IMR-90 (cell line): Measurements from ENCODE around the gene TBATA. TPM values are rescaled to one million over a fixed set of nuclear protein-coding genes. Genes with fewer than 3 reads are reported as not detected.

Experiments used
- ATAC-seq: fragments of 200-7000 bp; cut with Tn5 transposase; 2 replicates; pipeline ENCODE4 v1.9.1; 2020; ENCODE audit warnings: low read depth, mild to moderate bottlenecking, moderate library complexity
- BruUV-seq: library from RNA; stranded (reverse); fragments of 400-500 nt; replicated peaks from 2 replicates; lab custom pipeline; 2021; lab: Mats Ljungman, UMichigan
- CTCF ChIA-PET: fragments of 300-600 bp; formaldehyde crosslinking; extraction: SDS; loops from one replicate; lab custom pipeline; 2021; ENCODE audit warnings: antibody characterized with exemption; lab: Yijun Ruan, JAX
- POLR2A ChIA-PET: fragments of 300-600 bp; sonication (Branson Sonifier 250); formaldehyde crosslinking; loops from one replicate; lab custom pipeline; 2022; ENCODE audit warnings: antibody characterized with exemption; ENCODE audit not compliant: unreplicated experiment; lab: Charles Lee
- DNase-seq: peaks from one replicate; pipeline ENCODE4 v3.0.0; 2013
- H2AFZ ChIP-seq: replicated peaks from 2 replicates; pipeline ENCODE3; 2013; ENCODE audit warnings: low read length, mild to moderate bottlenecking; ENCODE audit not compliant: poor library complexity
- H2AK5ac ChIP-seq: 2 replicates; pipeline ENCODE4 v1.6.1; 2013; ENCODE audit warnings: low read depth, low read length, inconsistent platforms
- H2AK9ac ChIP-seq: replicated peaks from 2 replicates; pipeline ENCODE3; 2013; ENCODE audit warnings: mild to moderate bottlenecking, low read depth, low read length, moderate library complexity; ENCODE audit not compliant: poor library complexity
- H2BK120ac ChIP-seq: 2 replicates; pipeline ENCODE4 v1.6.1; 2013; ENCODE audit warnings: low read depth, low read length, inconsistent platforms
- H2BK15ac ChIP-seq: 3 replicates; pipeline ENCODE4 v1.6.1; 2013; ENCODE audit warnings: low read depth, low read length, inconsistent platforms
- H2BK20ac ChIP-seq: 2 replicates; pipeline ENCODE4 v1.6.1; 2013; ENCODE audit warnings: low read depth, mild to moderate bottlenecking, inconsistent platforms, low read length, moderate library complexity
- H2BK5ac ChIP-seq: 2 replicates; pipeline ENCODE4 v1.6.1; 2013; ENCODE audit warnings: mild to moderate bottlenecking, low read depth, low read length, inconsistent platforms; ENCODE audit not compliant: poor library complexity, severe bottlenecking
- H3K14ac ChIP-seq: replicated peaks from 2 replicates; pipeline ENCODE4 v1.6.1; 2013; ENCODE audit warnings: low read depth, low read length, inconsistent platforms
- H3K18ac ChIP-seq: 2 replicates; pipeline ENCODE4 v1.6.1; 2013; ENCODE audit warnings: low read depth, low read length, control low read depth
- H3K23ac ChIP-seq: 2 replicates; pipeline ENCODE4 v1.6.1; 2013; ENCODE audit warnings: low read depth, low read length, inconsistent platforms
- H3K27ac ChIP-seq: 2 replicates; pipeline ENCODE4 v1.5.1; 2013; ENCODE audit warnings: mild to moderate bottlenecking, control low read depth, low read length; ENCODE audit not compliant: insufficient read depth
- H3K27me3 ChIP-seq: 2 replicates; pipeline ENCODE4 v1.6.1; 2013; ENCODE audit warnings: low read length; ENCODE audit not compliant: control insufficient read depth, insufficient read depth
- H3K36me3 ChIP-seq: 2 replicates; pipeline ENCODE4 v1.6.1; 2013; ENCODE audit warnings: low read length, mixed read lengths; ENCODE audit not compliant: control insufficient read depth, insufficient read depth
- H3K4ac ChIP-seq: 2 replicates; pipeline ENCODE4 v1.6.1; 2013; ENCODE audit warnings: low read depth, low read length, inconsistent platforms
- H3K4me1 ChIP-seq: 2 replicates; pipeline ENCODE4 v1.6.1; 2013; ENCODE audit warnings: low read length, mixed read lengths; ENCODE audit not compliant: control insufficient read depth, insufficient read depth
- H3K4me2 ChIP-seq: 2 replicates; pipeline ENCODE4 v1.6.1; 2013; ENCODE audit warnings: low read depth, mild to moderate bottlenecking, control low read depth, low read length, moderate library complexity
- H3K4me3 ChIP-seq: 2 replicates; pipeline ENCODE4 v1.5.1; 2013; ENCODE audit warnings: low read depth, mild to moderate bottlenecking, control low read depth, low read length, moderate library complexity; ENCODE audit not compliant: insufficient read depth
- H3K56ac ChIP-seq: 2 replicates; pipeline ENCODE4 v1.6.1; 2013; ENCODE audit warnings: low read length, inconsistent platforms; ENCODE audit not compliant: insufficient read depth; ENCODE audit errors: extremely low read depth
- H3K79me1 ChIP-seq, 2 experiments: 2 replicates each; pipeline ENCODE4 v1.6.1; 2013; ENCODE audit warnings: low read length in 2 of 2, inconsistent platforms in 1 of 2, low read depth in 1 of 2
- H3K9ac ChIP-seq: 2 replicates; pipeline ENCODE4 v1.6.1; 2013; ENCODE audit warnings: low read depth, low read length, control low read depth
- H3K9me1 ChIP-seq: 2 replicates; pipeline ENCODE4 v1.6.1; 2013; ENCODE audit warnings: low read length, inconsistent platforms; ENCODE audit not compliant: insufficient read depth
- H3K9me3 ChIP-seq: 2 replicates; pipeline ENCODE4 v1.6.1; 2013; ENCODE audit warnings: low read length; ENCODE audit not compliant: control insufficient read depth, insufficient read depth
- H4K20me1 ChIP-seq: 2 replicates; pipeline ENCODE4 v1.6.1; 2013; ENCODE audit warnings: low read length, inconsistent platforms; ENCODE audit not compliant: insufficient read depth
- H4K5ac ChIP-seq: 2 replicates; pipeline ENCODE4 v1.6.1; 2013; ENCODE audit warnings: mild to moderate bottlenecking, low read depth, low read length, control low read depth
- H4K8ac ChIP-seq, 2 experiments: 2 replicates each; pipeline ENCODE4 v1.6.1; 2013; ENCODE audit warnings: low read depth in 2 of 2, low read length in 2 of 2, control low read depth in 1 of 2, inconsistent platforms in 1 of 2
- H4K91ac ChIP-seq: 2 replicates; pipeline ENCODE4 v1.6.1; 2013; ENCODE audit warnings: low read depth, low read length, inconsistent platforms; ENCODE audit not compliant: insufficient read depth
- BHLHE40 ChIP-seq: fragments of 150-350 bp; IDR thresholded peaks from 2 replicates; pipeline ENCODE4 v1.6.1; 2016; ENCODE audit warnings: mild to moderate bottlenecking, low read depth, low read length
- CEBPB ChIP-seq: IDR thresholded peaks from 2 replicates; pipeline ENCODE4 v1.6.1; 2012; ENCODE audit warnings: low read depth, low read length, improper control_type of control experiment
- CHD1 ChIP-seq: IDR thresholded peaks from 2 replicates; pipeline ENCODE4 v1.6.1; 2012; ENCODE audit warnings: low read depth, low read length, improper control_type of control experiment
- CTCF ChIP-seq: conservative IDR thresholded peaks from 2 replicates; pipeline ENCODE4 v1.5.1; 2012; ENCODE audit warnings: mild to moderate bottlenecking, low read depth, low read length, improper control_type of control experiment
- ELK1 ChIP-seq: fragments of 150-350 bp; IDR thresholded peaks from 2 replicates; pipeline ENCODE4 v1.6.1; 2016; ENCODE audit warnings: low read depth, mild to moderate bottlenecking, low read length, moderate library complexity, borderline replicate concordance
- FOS ChIP-seq: fragments of 150-350 bp; IDR thresholded peaks from 2 replicates; pipeline ENCODE4 v1.6.1; 2016; ENCODE audit warnings: low read depth, low read length
- MAFK ChIP-seq: IDR thresholded peaks from 2 replicates; pipeline ENCODE4 v1.6.1; 2012; ENCODE audit warnings: low read depth, low read length, improper control_type of control experiment
- MAZ ChIP-seq: IDR thresholded peaks from 2 replicates; pipeline ENCODE4 v1.6.1; 2012; ENCODE audit warnings: low read depth, mild to moderate bottlenecking, low read length, improper control_type of control experiment, moderate library complexity, borderline replicate concordance
- NFE2L2 ChIP-seq: fragments of 150-350 bp; IDR thresholded peaks from 2 replicates; pipeline ENCODE4 v1.6.1; 2016; ENCODE audit warnings: low read depth, mild to moderate bottlenecking, low read length
- RAD21 ChIP-seq: IDR thresholded peaks from 2 replicates; pipeline ENCODE4 v1.6.1; 2012; ENCODE audit warnings: low read length, improper control_type of control experiment
- RCOR1 ChIP-seq: IDR thresholded peaks from 2 replicates; pipeline ENCODE4 v1.6.1; 2012; ENCODE audit warnings: mild to moderate bottlenecking, low read length, improper control_type of control experiment; ENCODE audit not compliant: insufficient replicate concordance
- RFX5 ChIP-seq: IDR thresholded peaks from 2 replicates; pipeline ENCODE4 v1.8.0; 2012; ENCODE audit warnings: low read depth, mild to moderate bottlenecking, low read length, moderate library complexity
- SMC3 ChIP-seq: fragments of 150-350 bp; IDR thresholded peaks from 2 replicates; pipeline ENCODE4 v1.6.1; 2016; ENCODE audit warnings: low read depth, mild to moderate bottlenecking, antibody characterized with exemption, low read length, moderate library complexity
- USF2 ChIP-seq: fragments of 150-350 bp; IDR thresholded peaks from 2 replicates; pipeline ENCODE4 v1.6.1; 2017; ENCODE audit warnings: mild to moderate bottlenecking, antibody characterized with exemption, low read length, low read depth
- WGBS, 2 experiments: methylation state at CpG; one replicate each; pipeline versions ENCODE4 v1.1.5 to v1.1.7; 2013; ENCODE audit warnings: missing lambda C conversion rate in 2 of 2; ENCODE audit not compliant: insufficient read length in 1 of 2; ENCODE audit errors: extremely low coverage in 2 of 2; 5-methylcytosine and 5-hydroxymethylcytosine counted together
- dilution Hi-C: fragments of 300-500 bp; cut with HindIII; formaldehyde crosslinking; loops from one replicate; pipeline ENCODE4 v1.14.3; 2018; ENCODE audit warnings: low sequenced_read_pairs; ENCODE audit not compliant: unreplicated experiment
- in situ Hi-C: fragments of 300-500 bp; cut with MboI; formaldehyde crosslinking; loops from 3 replicates; pipeline ENCODE4 v1.14.3; 2019; ENCODE audit warnings: low sequenced_read_pairs, inconsistent platforms, mixed read lengths
- intact Hi-C: fragments of 100-400 bp; cut with micrococcal nuclease; formaldehyde crosslinking; loops from 2 replicates; pipeline ENCODE4 v1.10.0; 2022
- polyA plus RNA-seq, 3 experiments: library from polyadenylated mRNA; depleted of rRNA; stranded (reverse); fragments of >200 nt; gene quantifications; 2 replicates each; pipeline ENCODE4 v1.2.3, GENCODE V29; 2012; ENCODE audit warnings: low replicate concordance in 1 of 3
- total RNA-seq: library from RNA; depleted of rRNA; stranded (reverse); fragments of >200 nt; gene quantifications from 2 replicates; pipeline ENCODE4 v1.2.3, GENCODE V29; 2012

The TBATA gene
- total and polyA plus RNA-seq, 2 of the 4 experiments (the other 2 are of a cell fraction): not detected

GRCh38 chr10:70834441-70835151, 49.4 kb upstream of the TBATA start:
- Histone ChIP-seq H3K4me1 (peaks cover 25% of the 10 kb centered on the region), H3K4me2 (no peak overlapping the region; the same call in 1 of the 2 replicates), H2BK20ac (peak overlapping the region; percentile 57; the same call in 1 of the 2 replicates)
- no peak for TF ChIP-seq ELK1
- TF ChIP-seq USF2: no peak
- TF ChIP-seq RFX5: no peak
- no peak for TF ChIP-seq MAFK
- no peak for TF ChIP-seq CEBPB
- no peak for TF ChIP-seq FOS
- TF ChIP-seq NFE2L2: no peak
- no peak for TF ChIP-seq RAD21
- TF ChIP-seq SMC3: no peak
- no peak for TF ChIP-seq BHLHE40
- TF ChIP-seq RCOR1: no peak
- no peak for TF ChIP-seq CTCF
- no peak for TF ChIP-seq MAZ
- no peak for TF ChIP-seq CHD1

More at GRCh38 chr10:70834441-70835151, 49.4 kb upstream of the TBATA start:
- Histone ChIP-seq H2BK120ac (peak overlapping the region; percentile 55), H3K14ac (peak overlapping the region; percentile 38), H3K9me1 (peaks cover 9% of the 10 kb centered on the region; the same call in 1 of the 2 replicates), H3K36me3 (peaks cover 2% of the 10 kb centered on the region; the same call in 1 of the 2 replicates), H2AFZ (no peak overlapping the region), H3K23ac (peak overlapping the region; percentile 50; the same call in 1 of the 2 replicates), H3K4ac (peak overlapping the region; percentile 74), H3K27ac (no peak overlapping the region), H4K91ac (no peak overlapping the region), H3K9ac (no peak overlapping the region), H3K9me3 (peaks cover 3% of the 10 kb centered on the region), H2BK15ac (peak overlapping the region; percentile 44; the same call in 1 of the 3 replicates), H4K5ac (peak overlapping the region; percentile 42; the same call in 1 of the 2 replicates), H3K18ac (peak overlapping the region; percentile 57; the same call in 1 of the 2 replicates), H2AK9ac (no peak overlapping the region), H2AK5ac (peak overlapping the region; percentile 36; the same call in 1 of the 2 replicates), H3K27me3 (no peaks in the 10 kb centered on the region), H3K56ac (no peak overlapping the region), H2BK5ac (no peak overlapping the region), H4K8ac (peak overlapping the region in 1 of 2 experiments; percentile 31; a peak in 2 of 4 replicates), H3K79me1 (peaks cover 41 to 61% of the 10 kb centered on the region in 2 experiments), H3K4me3 (no peak overlapping the region), H4K20me1 (peaks cover 3% of the 10 kb centered on the region; the same call in 1 of the 2 replicates)
- DNase-seq (no peak), ATAC-seq (no peak)
- 80% methylated on average over 1 of the region's 7 CpGs; no CpG with 5 or more reads in 1 of the 2 experiments for WGBS, 2 experiments
- dilution Hi-C loops: no loop called here
- POLR2A ChIA-PET: no interaction called here
- in situ Hi-C loops: no loop called here
- BruUV-seq: no TSS peak
- CTCF ChIA-PET: interaction anchor here (1.0 kb wide), 1 partner anchor 12 kb away, joined by 3 read pairs; no protein-coding TSS in a partner anchor
- intact Hi-C loops: no loop called here
